ENCODE measurements around the gene AANAT. TPM values are rescaled to one million over a fixed set of nuclear protein-coding genes. Genes with fewer than 3 reads are reported as not detected.

Gene AANAT
- not detected in 2 replicates for total RNA-seq

GRCh38 chr17:76467366-76467765 is at the start of gene AANAT:
AANAT (plus strand) TSS chr17:76467603; CDS start chr17:76468747, 1,144 bp downstream.

GRCh38 chr17:76452660-76453430 is 14.6 kb upstream of the AANAT start, which contains the start of gene UBE2O:
UBE2O (minus strand) TSS chr17:76453152; CDS start chr17:76453141, 11 bp downstream.

DNA sequence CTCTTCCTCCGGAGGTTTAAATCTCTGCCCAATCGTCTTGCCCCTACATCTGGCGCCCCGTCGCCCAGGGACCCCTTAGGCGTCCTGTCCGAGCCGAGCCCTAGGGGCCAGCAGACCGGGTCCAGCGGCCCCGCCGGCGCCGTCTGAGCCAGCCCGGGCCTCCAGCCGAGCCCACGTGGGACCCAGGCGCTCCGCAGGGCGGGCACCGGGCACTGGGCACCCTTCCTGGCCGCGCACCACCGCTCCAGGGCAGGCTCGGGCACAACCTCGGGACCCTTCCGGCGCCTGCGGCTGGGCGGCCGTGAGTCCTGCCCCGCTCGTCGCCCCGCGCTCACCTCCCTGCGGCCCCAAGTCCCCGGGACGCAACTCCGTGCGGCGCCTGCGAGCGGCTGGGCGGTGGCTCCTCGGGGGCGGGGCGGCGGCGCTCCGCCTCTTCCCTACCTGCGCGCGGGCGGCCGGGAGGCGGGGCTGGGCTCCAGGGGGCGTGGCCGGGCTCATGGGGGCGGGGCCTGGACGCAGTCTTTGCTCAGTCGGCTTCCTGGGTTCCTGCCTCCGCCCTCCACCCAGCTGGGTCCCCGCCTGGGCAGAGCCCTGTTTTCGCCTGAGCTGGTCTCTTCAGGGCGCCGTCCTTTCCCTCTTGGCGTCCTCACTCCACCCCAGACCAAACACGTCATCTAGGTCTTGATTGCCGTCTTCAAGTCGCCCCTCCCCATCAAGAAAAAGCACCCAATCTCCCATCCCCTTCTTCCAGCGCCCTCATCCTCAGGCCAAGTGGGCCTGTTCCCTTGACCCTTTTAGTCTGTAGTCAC is 33.8 kb downstream of the AANAT start, which contains the start of gene RHBDF2:
Gene RHBDF2 (minus strand): TSS at position 406 of the 809 bp plus-strand sequence. CDS start 19,899 bp downstream, outside the sequence.

Other genes with a start within 250 kb of the AANAT start
- gene RNF157, start 227.1 kb upstream of the AANAT start, total RNA-seq: 0.09 and 0.28 TPM in 2 replicates
- gene UBALD2, start 202.3 kb upstream of the AANAT start, total RNA-seq: 1.4 and 1.6 TPM in 2 replicates
- 1.7 and 3.0 TPM in 2 replicates for gene QRICH2, start 159.3 kb upstream of the AANAT start, total RNA-seq
- gene PRPSAP1, start 113.7 kb upstream of the AANAT start, total RNA-seq: 24.5 and 32.7 TPM in 2 replicates
- 39.0 and 39.3 TPM in 2 replicates for gene SPHK1, start 83.0 kb upstream of the AANAT start, total RNA-seq
- gene UBE2O, start 14.5 kb upstream of the AANAT start, total RNA-seq: 13.5 and 20.3 TPM in 2 replicates
- gene RHBDF2, start 33.8 kb downstream of the AANAT start, total RNA-seq: 2.3 and 6.1 TPM in 2 replicates
- 68.1 and 84.9 TPM in 2 replicates for gene CYGB, start 70.1 kb downstream of the AANAT start, total RNA-seq
- 7.8 and 11.1 TPM in 2 replicates for gene PRCD, start 72.4 kb downstream of the AANAT start, total RNA-seq
- 1.0 and 4.1 TPM in 2 replicates for gene ST6GALNAC2, start 118.3 kb downstream of the AANAT start, total RNA-seq
- gene ST6GALNAC1, start 176.2 kb downstream of the AANAT start, total RNA-seq: not detected in 2 replicates
- gene MXRA7, start 243.4 kb downstream of the AANAT start, total RNA-seq: 160 and 244 TPM in 2 replicates